ENCODE data around the gene KIAA1614. TPM values are rescaled to one million over a fixed set of nuclear protein-coding genes. Genes with fewer than 3 reads are reported as not detected.

KIAA1614 gene
- total and polyA plus RNA-seq, 5 donors from 2014 or later = 0.02 to 0.20 (median 0.05) TPM; not detected in 2

DNA sequence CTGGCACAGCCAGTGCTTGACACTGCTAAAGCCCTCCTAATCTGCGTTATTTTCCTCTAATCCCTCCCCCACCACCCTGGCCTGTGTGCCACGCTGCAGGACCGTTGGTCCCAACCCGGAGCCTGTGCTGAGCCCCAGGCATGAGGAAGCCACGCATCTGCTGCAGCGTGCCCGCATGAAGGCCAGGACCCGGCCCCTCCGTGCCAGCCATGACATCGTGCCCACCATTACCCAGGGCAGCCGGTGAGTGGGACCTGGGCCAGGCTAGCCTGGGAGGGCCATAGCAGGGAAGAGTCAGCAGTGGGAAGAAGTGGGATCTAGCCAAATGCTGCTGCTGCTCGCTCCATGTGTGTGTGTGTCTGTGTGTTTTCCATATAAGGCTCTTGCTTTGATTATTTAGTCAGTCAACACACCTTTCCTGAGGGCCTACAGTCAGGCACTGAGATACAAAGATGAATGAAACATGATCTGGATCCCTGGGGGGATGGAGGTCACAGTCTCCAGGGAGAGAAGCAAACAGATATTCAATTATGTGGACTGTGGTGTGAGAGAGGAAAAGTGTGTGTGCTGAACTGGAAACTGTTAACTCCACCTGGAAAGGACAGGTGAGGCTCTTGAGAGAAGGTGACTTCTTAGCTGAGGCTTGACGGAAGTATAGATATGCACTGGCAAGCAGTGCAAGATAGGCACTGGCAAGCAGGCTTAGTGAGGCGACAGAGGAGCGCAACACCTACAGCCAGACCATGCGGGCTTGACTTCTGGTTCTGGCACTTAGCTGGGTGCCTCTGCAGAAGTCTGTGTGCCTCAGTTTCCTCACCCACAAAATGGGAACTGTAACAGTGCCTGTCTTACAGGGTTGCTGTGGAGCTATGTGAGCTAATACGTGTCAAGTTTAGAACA lies 15.9 kb downstream of the KIAA1614 start:
- H3K4me3 Mint-ChIP-seq = no peak overlapping the region
- Histone ChIP-seq H3K4me1 (ENCODE audit: control insufficient read depth, insufficient read depth, low read length, poor library complexity, severe bottlenecking) (no peaks in the 10 kb centered on the region), H3K4me3 (ENCODE audit: low read depth, low read length) (no peak overlapping the region), H3K36me3 (ENCODE audit: control insufficient read depth, insufficient read depth, low read length) (no peaks in the 10 kb centered on the region), H3K27me3 (ENCODE audit: control insufficient read depth, insufficient read depth, low read length) (no peaks in the 10 kb centered on the region), H3K9me3 (ENCODE audit: control insufficient read depth in 2 of 2, low read length in 2 of 2) (no peaks in the 10 kb centered on the region), H3K27ac (ENCODE audit: insufficient read depth, low read length, poor library complexity, severe bottlenecking) (no peak overlapping the region)
- no peak for DNase-seq
- no peaks in the 10 kb centered on the region for H3K36me3 Mint-ChIP-seq
- no peaks in the 10 kb centered on the region for H3K4me1 Mint-ChIP-seq
- H3K27ac Mint-ChIP-seq = peak overlapping the region in 1 of 3 donors; percentile 20
- ATAC-seq (ENCODE audit: low read depth in 2 of 2) = no peak
- H3K9me3 Mint-ChIP-seq = no peaks in the 10 kb centered on the region
- H3K27me3 Mint-ChIP-seq = peaks cover 9% of the 10 kb centered on the region

DNA sequence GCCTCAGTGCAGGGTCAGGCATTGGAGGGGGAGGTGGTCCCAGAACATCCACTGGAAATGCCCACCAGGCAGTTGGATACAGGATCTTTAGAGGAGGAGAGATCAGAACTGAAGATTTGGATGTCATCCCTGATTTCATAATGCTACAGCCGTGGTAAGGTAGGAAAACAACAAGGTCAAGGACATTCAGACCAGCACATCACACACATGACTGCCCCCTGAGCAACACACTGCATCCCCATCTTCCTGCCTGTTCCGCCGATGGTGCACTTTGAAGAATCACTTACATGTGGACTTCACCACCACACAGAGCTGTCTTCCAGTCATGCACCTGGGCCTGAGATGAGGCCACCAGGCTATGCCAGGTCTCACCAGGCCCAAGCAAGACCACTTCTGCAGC lies 16.7 kb downstream of the KIAA1614 start:
- DNase-seq (no peak), ATAC-seq (ENCODE audit: low read depth in 2 of 2) (no peak)
- Histone ChIP-seq H3K36me3 (ENCODE audit: control insufficient read depth, insufficient read depth, low read length) (no peaks in the 10 kb centered on the region), H3K4me3 (ENCODE audit: low read depth, low read length) (no peak overlapping the region), H3K27ac (ENCODE audit: insufficient read depth, low read length, poor library complexity, severe bottlenecking) (no peak overlapping the region), H3K4me1 (ENCODE audit: control insufficient read depth, insufficient read depth, low read length, poor library complexity, severe bottlenecking) (no peaks in the 10 kb centered on the region), H3K27me3 (ENCODE audit: control insufficient read depth, insufficient read depth, low read length) (no peaks in the 10 kb centered on the region), H3K9me3 (ENCODE audit: control insufficient read depth in 2 of 2, low read length in 2 of 2) (no peaks in the 10 kb centered on the region)
- no peaks in the 10 kb centered on the region for H3K36me3 Mint-ChIP-seq
- no peaks in the 10 kb centered on the region for H3K4me1 Mint-ChIP-seq
- H3K27ac Mint-ChIP-seq = peak overlapping the region in 1 of 3 donors; percentile 20
- no peak overlapping the region for H3K4me3 Mint-ChIP-seq
- peaks cover 9% of the 10 kb centered on the region for H3K27me3 Mint-ChIP-seq
- H3K9me3 Mint-ChIP-seq = no peaks in the 10 kb centered on the region

DNA sequence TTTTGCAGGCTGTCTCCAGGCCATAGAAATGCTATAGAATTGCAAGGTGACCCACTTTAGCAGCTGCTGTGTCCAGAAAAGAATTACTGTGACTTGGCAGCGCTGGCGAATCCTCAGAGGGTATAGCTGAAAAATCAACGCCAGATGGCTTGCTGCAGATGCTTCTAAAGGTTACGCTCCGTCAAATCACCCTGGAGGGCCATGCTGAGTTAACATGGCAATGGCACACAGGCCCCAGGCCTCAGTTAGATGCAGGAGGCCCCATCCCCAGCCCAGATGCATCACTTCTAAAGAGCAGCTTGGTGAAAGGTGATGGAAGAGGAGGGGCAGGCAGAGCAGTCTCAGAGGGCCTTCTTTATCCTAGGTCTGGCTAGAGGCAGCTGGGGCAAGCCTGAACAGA lies 18.0 kb downstream of the KIAA1614 start:
- Histone ChIP-seq H3K4me3 (ENCODE audit: low read depth, low read length) (no peak overlapping the region), H3K27me3 (ENCODE audit: control insufficient read depth, insufficient read depth, low read length) (no peaks in the 10 kb centered on the region), H3K36me3 (ENCODE audit: control insufficient read depth, insufficient read depth, low read length) (no peaks in the 10 kb centered on the region), H3K4me1 (ENCODE audit: control insufficient read depth, insufficient read depth, low read length, poor library complexity, severe bottlenecking) (no peaks in the 10 kb centered on the region), H3K27ac (ENCODE audit: insufficient read depth, low read length, poor library complexity, severe bottlenecking) (no peak overlapping the region), H3K9me3 (ENCODE audit: control insufficient read depth in 2 of 2, low read length in 2 of 2) (no peaks in the 10 kb centered on the region)
- Mint-ChIP-seq H3K4me1 (no peaks in the 10 kb centered on the region), H3K9me3 (no peaks in the 10 kb centered on the region), H3K4me3 (no peak overlapping the region), H3K36me3 (no peaks in the 10 kb centered on the region), H3K27me3 (peaks cover 9% of the 10 kb centered on the region), H3K27ac (peak overlapping the region in 1 of 3 donors; percentile 56)
- DNase-seq (no peak), ATAC-seq (ENCODE audit: low read depth in 2 of 2) (no peak)

DNA sequence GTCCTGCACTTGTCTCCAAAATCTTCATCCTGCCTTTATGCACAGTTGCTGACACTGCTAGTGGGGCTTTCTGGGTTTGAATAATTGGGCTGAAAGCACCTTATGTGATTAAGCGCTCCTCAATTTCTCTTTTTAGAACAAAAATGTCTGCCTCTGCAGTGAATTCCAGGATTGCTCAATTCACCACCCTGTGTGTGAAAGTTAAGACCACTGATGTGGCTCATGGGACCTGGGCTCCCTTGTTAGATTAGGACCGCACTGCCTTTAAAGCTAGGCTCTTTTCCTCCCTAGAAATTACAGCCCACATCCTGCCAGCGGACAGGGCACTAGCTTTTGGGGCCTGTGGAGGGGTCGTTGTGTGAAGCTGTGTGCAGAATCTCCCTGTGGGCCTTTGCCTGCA lies 18.8 kb downstream of the KIAA1614 start:
- Histone ChIP-seq H3K27ac (ENCODE audit: insufficient read depth, low read length, poor library complexity, severe bottlenecking) (no peak overlapping the region), H3K4me1 (ENCODE audit: control insufficient read depth, insufficient read depth, low read length, poor library complexity, severe bottlenecking) (no peaks in the 10 kb centered on the region), H3K9me3 (ENCODE audit: control insufficient read depth in 2 of 2, low read length in 2 of 2) (no peaks in the 10 kb centered on the region), H3K27me3 (ENCODE audit: control insufficient read depth, insufficient read depth, low read length) (no peaks in the 10 kb centered on the region), H3K36me3 (ENCODE audit: control insufficient read depth, insufficient read depth, low read length) (no peaks in the 10 kb centered on the region), H3K4me3 (ENCODE audit: low read depth, low read length) (no peak overlapping the region)
- H3K27me3 Mint-ChIP-seq = peaks cover 9% of the 10 kb centered on the region
- DNase-seq (no peak), ATAC-seq (ENCODE audit: low read depth in 2 of 2) (no peak)
- H3K4me1 Mint-ChIP-seq = no peaks in the 10 kb centered on the region
- no peaks in the 10 kb centered on the region for H3K36me3 Mint-ChIP-seq
- no peak overlapping the region for H3K27ac Mint-ChIP-seq
- H3K4me3 Mint-ChIP-seq = no peak overlapping the region
- no peaks in the 10 kb centered on the region for H3K9me3 Mint-ChIP-seq

DNA sequence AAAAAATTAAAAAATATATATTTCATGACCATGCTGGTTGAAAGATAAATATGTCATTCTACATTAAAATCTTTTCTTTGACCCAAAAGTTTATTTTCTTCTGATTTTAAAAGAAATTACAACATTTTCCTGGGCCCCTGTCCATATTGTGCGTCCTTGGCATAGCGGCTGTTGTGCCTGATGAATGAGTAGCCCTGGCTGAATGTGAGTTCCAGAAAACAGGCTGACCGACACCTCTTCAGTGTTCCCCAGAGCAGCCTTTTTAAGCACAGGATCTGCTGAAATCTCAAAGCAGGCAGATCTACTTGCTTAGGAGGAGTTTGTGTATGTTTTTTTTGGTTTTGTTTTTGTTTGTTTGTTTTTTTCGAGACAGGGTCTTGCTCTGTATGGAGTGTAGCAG lies 19.7 kb downstream of the KIAA1614 start:
- no peaks in the 10 kb centered on the region for H3K36me3 ChIP-seq (ENCODE audit: control insufficient read depth, insufficient read depth, low read length)
- Mint-ChIP-seq H3K27me3 (peaks cover 6% of the 10 kb centered on the region), H3K4me3 (no peak overlapping the region), H3K4me1 (no peaks in the 10 kb centered on the region), H3K9me3 (no peaks in the 10 kb centered on the region), H3K27ac (no peak overlapping the region), H3K36me3 (no peaks in the 10 kb centered on the region)
- ATAC-seq (ENCODE audit: low read depth in 2 of 2) = no peak
- H3K27ac ChIP-seq (ENCODE audit: insufficient read depth, low read length, poor library complexity, severe bottlenecking) = no peak overlapping the region
- no peaks in the 10 kb centered on the region for H3K27me3 ChIP-seq (ENCODE audit: control insufficient read depth, insufficient read depth, low read length)
- no peak for DNase-seq
- no peaks in the 10 kb centered on the region for H3K4me1 ChIP-seq (ENCODE audit: control insufficient read depth, insufficient read depth, low read length, poor library complexity, severe bottlenecking)
- H3K9me3 ChIP-seq (ENCODE audit: control insufficient read depth in 2 of 2, low read length in 2 of 2) = no peaks in the 10 kb centered on the region
- no peak overlapping the region for H3K4me3 ChIP-seq (ENCODE audit: low read depth, low read length)

DNA sequence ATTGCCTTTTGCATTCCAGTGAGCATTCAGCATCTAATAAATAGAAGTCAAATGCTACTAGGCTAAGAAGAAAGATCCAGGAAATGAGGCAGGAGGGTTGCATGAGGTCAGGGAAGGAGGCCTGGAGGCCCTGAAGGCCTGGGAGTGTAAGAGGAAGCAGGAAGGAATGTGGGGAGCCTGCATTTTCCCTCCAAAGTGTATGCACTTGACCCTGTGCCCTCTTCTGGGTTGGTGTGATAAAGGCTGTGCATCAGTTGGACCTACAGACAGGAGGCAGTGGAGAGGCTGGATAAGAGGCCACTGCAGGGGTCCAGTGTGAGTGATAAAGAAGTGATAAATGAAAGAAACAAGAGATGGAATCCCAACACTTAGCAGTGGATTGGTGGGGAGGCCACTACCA lies 20.4 kb downstream of the KIAA1614 start:
- Mint-ChIP-seq H3K4me1 (no peaks in the 10 kb centered on the region), H3K9me3 (no peaks in the 10 kb centered on the region), H3K36me3 (no peaks in the 10 kb centered on the region), H3K27me3 (peaks cover 12% of the 10 kb centered on the region), H3K27ac (peak overlapping the region in 1 of 3 donors; percentile 63), H3K4me3 (no peak overlapping the region)
- DNase-seq = no peak
- no peaks in the 10 kb centered on the region for H3K9me3 ChIP-seq (ENCODE audit: control insufficient read depth in 2 of 2, low read length in 2 of 2)
- no peaks in the 10 kb centered on the region for H3K4me1 ChIP-seq (ENCODE audit: control insufficient read depth, insufficient read depth, low read length, poor library complexity, severe bottlenecking)
- ATAC-seq (ENCODE audit: low read depth in 2 of 2) = no peak
- no peaks in the 10 kb centered on the region for H3K27me3 ChIP-seq (ENCODE audit: control insufficient read depth, insufficient read depth, low read length)
- H3K4me3 ChIP-seq (ENCODE audit: low read depth, low read length) = no peak overlapping the region
- H3K27ac ChIP-seq (ENCODE audit: insufficient read depth, low read length, poor library complexity, severe bottlenecking) = no peak overlapping the region
- no peaks in the 10 kb centered on the region for H3K36me3 ChIP-seq (ENCODE audit: control insufficient read depth, insufficient read depth, low read length)

DNA sequence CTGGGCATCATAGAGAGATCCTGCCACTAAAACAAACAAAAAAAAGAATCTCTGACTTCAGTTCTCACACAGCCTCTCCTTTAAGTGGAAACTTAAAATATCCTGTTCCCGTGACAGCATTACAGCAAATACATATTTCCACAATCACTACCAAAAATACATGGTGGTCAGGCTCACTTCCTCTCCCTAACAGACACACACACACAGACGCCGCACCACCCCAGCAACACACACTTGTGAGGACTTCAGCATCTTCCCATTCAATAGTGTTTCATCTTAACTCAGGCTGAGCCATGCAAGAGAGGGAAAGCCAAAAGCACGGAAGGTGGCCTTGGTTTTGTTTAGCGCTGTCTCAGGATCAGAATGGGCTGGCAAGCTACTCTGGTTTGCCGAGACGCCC lies 21.9 kb downstream of the KIAA1614 start:
- H3K27ac ChIP-seq (ENCODE audit: insufficient read depth, low read length, poor library complexity, severe bottlenecking) = no peak overlapping the region
- no peaks in the 10 kb centered on the region for H3K27me3 ChIP-seq (ENCODE audit: control insufficient read depth, insufficient read depth, low read length)
- H3K36me3 ChIP-seq (ENCODE audit: control insufficient read depth, insufficient read depth, low read length) = no peaks in the 10 kb centered on the region
- Mint-ChIP-seq H3K27ac (no peak overlapping the region), H3K4me1 (no peaks in the 10 kb centered on the region), H3K27me3 (peaks cover 12% of the 10 kb centered on the region), H3K36me3 (no peaks in the 10 kb centered on the region), H3K4me3 (no peak overlapping the region), H3K9me3 (no peaks in the 10 kb centered on the region)
- no peak for DNase-seq
- H3K4me3 ChIP-seq (ENCODE audit: low read depth, low read length) = no peak overlapping the region
- H3K4me1 ChIP-seq (ENCODE audit: control insufficient read depth, insufficient read depth, low read length, poor library complexity, severe bottlenecking) = no peaks in the 10 kb centered on the region
- H3K9me3 ChIP-seq (ENCODE audit: control insufficient read depth in 2 of 2, low read length in 2 of 2) = no peaks in the 10 kb centered on the region
- no peak for ATAC-seq (ENCODE audit: low read depth in 2 of 2)

All from CD4-positive, CD25-positive, alpha-beta regulatory T cell (primary cell).